ENCODE results near the gene SHOC2.

DNA sequence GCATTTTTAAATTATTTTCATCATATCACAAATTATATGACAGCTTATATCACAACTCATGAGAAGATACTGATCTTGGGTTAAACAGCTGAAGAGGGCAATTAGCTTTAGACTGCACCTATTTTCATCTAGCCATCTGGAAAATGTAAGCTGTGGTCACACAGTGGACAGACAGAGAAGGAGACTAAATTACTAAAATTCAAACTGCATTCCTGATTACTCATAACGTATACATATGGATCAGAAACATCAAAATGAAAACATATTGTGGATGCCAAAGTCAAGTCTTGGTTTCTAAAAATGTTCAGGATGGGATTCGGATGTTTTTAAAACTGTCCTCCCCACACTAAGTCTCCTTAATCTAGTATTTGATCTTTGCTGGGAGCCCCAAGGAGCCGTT is 7.0 kb upstream of the SHOC2 start:
- TF ChIP-seq CTCF (conservative IDR thresholded peaks at IDR 0.05; ENCODE audit: low read depth in 2 of 2), result no peak
- no peak for TF ChIP-seq POLR2AphosphoS5 (IDR thresholded peaks at IDR 0.05; ENCODE audit: low read depth)
- TF ChIP-seq EZH2 (IDR thresholded peaks at IDR 0.05; ENCODE audit: low read depth, unreplicated experiment), result no peak
- TF ChIP-seq CREB1 (CRISPR knock-in tag; IDR thresholded peaks at IDR 0.05; ENCODE audit: low read depth), result no peak
- no peak for TF ChIP-seq JUNB (IDR thresholded peaks at IDR 0.05; ENCODE audit: unreplicated experiment)
- no peak for TF ChIP-seq EZH2phosphoT487 (IDR thresholded peaks at IDR 0.05; ENCODE audit: unreplicated experiment)
- no peak for TF ChIP-seq REST (IDR thresholded peaks at IDR 0.05; ENCODE audit: unreplicated experiment)
- TF ChIP-seq ZNF114 (CRISPR knock-in tag; IDR thresholded peaks at IDR 0.05), result no peak
- TF ChIP-seq, protein P1, sequence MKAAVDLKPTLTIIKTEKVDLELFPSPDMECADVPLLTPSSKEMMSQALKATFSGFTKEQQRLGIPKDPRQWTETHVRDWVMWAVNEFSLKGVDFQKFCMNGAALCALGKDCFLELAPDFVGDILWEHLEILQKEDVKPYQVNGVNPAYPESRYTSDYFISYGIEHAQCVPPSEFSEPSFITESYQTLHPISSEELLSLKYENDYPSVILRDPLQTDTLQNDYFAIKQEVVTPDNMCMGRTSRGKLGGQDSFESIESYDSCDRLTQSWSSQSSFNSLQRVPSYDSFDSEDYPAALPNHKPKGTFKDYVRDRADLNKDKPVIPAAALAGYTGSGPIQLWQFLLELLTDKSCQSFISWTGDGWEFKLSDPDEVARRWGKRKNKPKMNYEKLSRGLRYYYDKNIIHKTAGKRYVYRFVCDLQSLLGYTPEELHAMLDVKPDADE (IDR thresholded peaks at IDR 0.05), result no peak
